GM12865 (cell line): ENCODE measurements around the gene HRH1.

ENCODE experiments used
- DNase-seq: peaks from one replicate; pipeline ENCODE4 v3.0.0; 2010; ENCODE audit warnings: low read depth
- H3K4me3 ChIP-seq: 2 replicates; pipeline ENCODE4 v1.5.1; 2011; ENCODE audit warnings: mild to moderate bottlenecking, low read depth, low read length, control low read depth
- CTCF ChIP-seq: IDR thresholded peaks from 2 replicates; pipeline ENCODE4 v1.5.1; 2011; ENCODE audit warnings: low read length, control low read depth, low read depth, inconsistent platforms; ENCODE audit not compliant: insufficient read depth; ENCODE audit errors: missing control alignments

The HRH1 gene

GRCh38 chr3:11134794-11135193 lies 19.5 kb upstream of the HRH1 start:
- no peak for DNase-seq
- no peak for TF ChIP-seq CTCF
- no peak overlapping the region for H3K4me3 ChIP-seq

GRCh38 chr3:11136116-11136515 lies 18.2 kb upstream of the HRH1 start:
- H3K4me3 ChIP-seq, result no peak overlapping the region
- DNase-seq, result no peak
- no peak for TF ChIP-seq CTCF

- TF ChIP-seq CTCF, result no peak
- H3K4me3 ChIP-seq, result no peak overlapping the region
- no peak for DNase-seq
These were observed 17.3 kb upstream of the HRH1 start for GRCh38 chr3:11136830-11137626.

GRCh38 chr3:11137627-11137959 lies 16.7 kb upstream of the HRH1 start:
- TF ChIP-seq CTCF, result no peak
- no peak for DNase-seq
- no peak overlapping the region for H3K4me3 ChIP-seq

- H3K4me3 ChIP-seq, result no peak overlapping the region
- no peak for TF ChIP-seq CTCF
- no peak for DNase-seq
These were observed 15.9 kb upstream of the HRH1 start for GRCh38 chr3:11138371-11138770.

- H3K4me3 ChIP-seq, result no peak overlapping the region
- TF ChIP-seq CTCF, result no peak
- DNase-seq, result peak; percentile 61
These were observed 14.1 kb upstream of the HRH1 start for GRCh38 chr3:11140030-11140712.
